ENCODE measurements around the gene ZNF777.
"Not testable (repeated sequence)": the region's sequence is repeated elsewhere in the genome, so short reads cannot be mapped to it uniquely, and the experiment has no call there.

ZNF777 gene
- 18.6 to 33.6 (median 22.6) reads per million in 4 experiments for total RNA-seq

DNA sequence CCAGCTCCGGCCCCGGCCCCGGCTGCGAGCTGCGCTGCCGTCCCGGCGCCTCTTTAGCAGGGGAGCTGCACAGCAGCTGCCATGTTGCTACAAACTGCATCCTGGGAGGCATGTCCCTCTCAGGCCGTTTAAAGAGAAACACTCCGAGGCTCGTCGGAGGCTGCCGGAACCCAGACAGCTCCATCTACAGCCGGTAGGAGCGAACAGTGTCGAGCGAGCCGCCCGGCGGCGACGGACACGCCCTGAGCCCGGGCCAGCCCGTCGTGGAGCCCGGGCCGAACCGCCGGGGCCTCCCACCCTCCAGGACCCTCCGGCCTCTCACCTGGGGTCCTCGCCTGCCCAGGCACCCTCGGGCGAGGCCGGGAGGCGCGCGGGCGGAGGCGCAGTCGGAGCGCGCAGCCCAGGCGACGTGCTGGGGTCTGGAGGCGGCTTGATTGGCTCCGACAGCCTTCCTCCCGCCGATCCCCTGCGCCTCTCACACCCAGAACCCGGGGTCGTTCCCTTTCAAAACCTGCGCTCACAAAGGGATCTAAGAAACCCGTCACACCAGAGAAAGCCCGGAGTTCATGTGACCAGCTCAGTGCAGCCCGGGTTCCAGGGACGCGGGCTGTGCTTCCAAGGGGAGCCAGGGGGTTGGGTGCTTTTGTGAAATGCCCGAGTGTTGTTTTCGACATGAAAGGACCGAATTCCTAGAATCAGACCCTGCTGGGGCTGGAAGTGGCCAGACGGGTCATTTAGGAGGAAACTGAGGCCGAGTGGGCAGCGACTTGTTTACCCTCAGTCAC is at the start of gene ZNF777:
Gene ZNF777 (minus strand): TSS at position 570 of the 785 bp plus-strand sequence. CDS start 5,040 bp downstream, outside the sequence.
- DNase-seq: peak; percentile 58

DNA sequence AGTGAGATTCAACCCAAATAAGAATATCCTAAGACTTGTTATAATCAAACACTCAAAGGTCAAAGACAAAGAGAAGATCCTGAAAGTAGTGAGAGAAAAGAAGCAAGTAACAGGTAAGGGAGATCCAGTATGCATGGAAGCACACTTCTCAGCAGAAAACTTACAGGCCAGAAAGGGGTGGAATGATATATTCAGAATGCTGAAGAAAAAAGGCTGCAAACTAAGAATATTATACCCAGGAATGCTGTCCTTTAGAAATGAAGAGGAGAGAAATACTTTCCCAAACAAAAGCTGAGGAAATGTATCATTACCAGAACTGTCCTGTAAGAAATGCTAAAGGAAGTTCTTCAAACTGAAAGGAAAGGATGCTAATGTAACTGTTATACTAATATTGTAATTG is 49.4 kb upstream of the ZNF777 start:
- no peak for DNase-seq

DNA sequence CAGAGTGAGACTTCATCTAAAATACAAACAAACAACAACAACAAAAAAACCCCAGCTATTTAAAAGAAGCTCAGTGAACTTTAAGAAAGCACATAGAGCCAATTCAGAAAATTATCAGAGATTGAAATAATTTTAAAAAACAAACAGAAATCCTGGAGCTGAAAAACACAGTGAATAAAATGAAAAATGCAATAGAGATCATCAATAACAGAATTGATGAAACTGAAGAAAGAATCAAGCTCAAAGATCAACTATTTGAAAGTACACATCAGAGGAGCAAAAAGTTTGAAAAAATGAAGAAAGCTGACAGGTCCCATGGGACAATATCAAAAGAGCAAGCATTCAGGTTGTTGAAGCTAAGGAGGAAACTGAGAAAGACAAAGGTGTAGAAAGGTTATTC is 48.9 kb upstream of the ZNF777 start:
- DNase-seq: no peak

DNA sequence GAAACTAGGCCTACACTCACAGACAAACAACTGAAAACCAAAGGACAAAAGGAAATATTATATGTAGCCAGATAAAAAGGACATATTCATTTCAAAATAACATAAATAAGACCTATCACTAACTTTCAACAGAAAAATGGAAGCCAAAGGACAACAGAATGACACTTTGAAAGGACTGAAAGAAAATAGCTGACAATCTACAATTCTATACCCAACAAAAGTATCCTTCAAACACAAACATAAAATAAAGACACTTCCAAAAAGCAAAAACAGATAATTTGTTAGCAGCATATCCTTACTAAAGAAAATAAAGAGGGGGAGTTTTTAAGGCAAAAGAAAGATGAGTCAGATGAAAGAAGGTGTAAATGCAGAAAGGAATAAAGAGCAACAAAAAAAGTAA is 44.7 kb upstream of the ZNF777 start:
- no peak for DNase-seq

DNA sequence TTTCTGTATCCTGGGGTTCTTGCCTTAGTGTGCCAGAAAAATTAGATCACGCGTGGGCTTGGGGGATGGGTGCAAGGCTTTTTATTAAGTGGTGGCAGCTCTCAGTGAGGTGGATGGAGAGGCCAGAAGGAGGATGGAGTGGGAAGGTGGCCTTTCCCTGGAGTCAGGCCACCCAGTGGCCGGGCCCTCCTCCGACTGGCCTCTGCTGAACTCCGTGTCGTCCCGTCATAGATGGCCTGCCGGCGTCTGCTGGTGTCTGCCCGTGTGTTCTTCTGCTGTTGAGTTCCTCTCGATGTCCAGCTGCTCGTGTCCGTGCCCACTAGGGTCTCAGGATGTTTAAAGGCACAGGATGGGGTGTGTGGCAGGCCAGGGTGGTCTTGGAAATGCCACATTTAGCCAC is 40.8 kb upstream of the ZNF777 start:
- DNase-seq: no peak

DNA sequence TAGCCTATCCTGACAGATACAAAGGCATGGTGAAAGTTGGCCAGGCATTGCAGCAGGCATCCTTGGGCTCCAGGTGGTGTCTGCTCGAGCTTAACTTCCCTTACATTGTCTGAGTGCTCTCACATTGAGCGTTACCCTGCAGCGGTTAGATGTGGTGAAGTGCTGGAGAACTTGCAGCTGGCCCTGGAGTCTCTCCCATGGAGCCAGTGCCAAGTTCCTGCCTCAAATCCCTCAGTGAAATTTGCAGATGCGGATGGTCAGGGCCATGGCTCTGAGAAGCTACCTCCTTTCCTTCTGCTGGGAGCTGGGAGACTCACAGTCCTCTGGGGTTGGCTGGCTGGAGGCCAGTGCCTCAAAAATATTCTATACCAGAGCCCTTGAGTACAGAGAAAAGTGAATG is 40.0 kb upstream of the ZNF777 start:
- DNase-seq: no peak

DNA sequence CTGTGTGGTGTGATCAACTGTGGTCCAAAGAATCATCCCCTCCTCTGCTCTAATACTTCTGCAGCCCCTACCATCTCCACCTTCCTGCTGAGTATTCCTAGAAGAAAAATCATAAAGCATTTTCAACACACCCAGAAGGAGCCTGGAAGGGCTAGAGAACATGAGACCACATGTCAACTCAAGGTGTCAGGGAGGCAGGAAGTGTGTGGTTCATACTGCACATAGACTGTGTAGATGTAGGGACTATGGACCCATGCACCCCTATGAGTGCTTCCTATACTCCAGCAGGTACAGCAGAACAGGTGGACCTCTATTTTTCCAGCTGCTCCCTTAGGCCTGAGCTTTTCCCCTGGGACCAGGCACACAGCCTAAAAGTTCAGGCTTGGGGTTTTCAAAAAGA is 39.3 kb upstream of the ZNF777 start:
- no peak for DNase-seq

DNA sequence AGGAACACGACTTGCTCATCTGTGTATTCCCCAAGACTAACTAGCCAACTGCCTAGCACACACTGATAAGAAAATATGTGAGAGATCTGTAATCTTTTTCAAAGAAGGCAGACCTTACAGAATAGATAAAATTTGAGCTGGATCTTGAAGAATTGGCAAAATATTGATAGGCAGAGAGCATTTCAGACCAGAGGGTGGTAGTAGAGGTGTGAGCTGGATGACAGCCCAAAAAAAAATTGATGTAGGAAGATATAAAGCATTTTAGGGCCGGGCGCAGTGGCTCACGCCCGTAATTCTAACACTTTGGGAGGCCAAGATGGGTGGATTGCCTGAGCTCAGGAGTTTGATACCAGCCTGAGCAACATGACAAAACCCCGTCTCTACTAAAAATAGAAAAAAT is 37.9 kb upstream of the ZNF777 start:
- no peak for DNase-seq

DNA sequence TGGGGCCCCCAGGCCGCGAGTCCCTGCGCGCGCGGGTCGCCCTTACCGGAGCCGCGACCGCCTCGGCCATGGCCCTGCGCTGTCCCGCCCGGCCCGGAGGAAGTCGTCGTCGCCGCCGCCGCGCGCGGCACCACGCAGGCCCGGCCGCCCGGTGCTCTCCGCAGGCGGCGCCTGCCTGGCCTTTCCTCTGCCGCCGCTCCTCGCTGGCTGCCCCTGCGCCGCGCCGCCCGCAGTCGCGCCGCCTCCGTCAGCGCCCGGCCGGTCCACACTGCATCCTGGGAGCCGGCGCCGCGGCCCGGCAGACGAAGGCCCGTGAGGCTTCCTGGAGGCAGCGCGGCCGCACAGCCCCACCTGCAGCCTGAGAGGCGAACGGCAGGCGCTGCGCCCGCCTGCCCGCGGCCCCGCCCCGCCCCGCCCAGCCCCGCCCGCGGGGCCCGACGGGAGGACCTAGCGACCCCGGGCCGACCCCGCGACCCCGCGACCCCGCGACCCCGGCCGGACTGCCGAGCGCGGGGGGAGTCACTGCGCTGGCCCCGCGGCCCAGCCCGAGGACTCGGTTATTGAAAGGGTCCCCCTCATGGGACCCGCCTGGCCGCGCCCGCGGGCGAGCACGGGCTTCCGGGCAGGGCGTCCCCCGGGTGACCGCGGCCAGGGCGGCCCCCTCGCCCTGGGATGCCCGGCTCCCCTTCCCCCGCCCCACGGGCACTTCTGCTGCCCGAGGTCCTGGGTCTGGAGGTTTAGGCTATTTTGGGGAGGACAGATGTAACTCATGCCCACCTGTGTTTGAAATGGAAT is 36.8 kb upstream of the ZNF777 start, which contains the start of gene ZNF746:
Gene ZNF746 (minus strand): TSS at position 343 of the 795 bp plus-strand sequence. CDS start 273 bp downstream, at position 70.
- peak; percentile 58 for DNase-seq

DNA sequence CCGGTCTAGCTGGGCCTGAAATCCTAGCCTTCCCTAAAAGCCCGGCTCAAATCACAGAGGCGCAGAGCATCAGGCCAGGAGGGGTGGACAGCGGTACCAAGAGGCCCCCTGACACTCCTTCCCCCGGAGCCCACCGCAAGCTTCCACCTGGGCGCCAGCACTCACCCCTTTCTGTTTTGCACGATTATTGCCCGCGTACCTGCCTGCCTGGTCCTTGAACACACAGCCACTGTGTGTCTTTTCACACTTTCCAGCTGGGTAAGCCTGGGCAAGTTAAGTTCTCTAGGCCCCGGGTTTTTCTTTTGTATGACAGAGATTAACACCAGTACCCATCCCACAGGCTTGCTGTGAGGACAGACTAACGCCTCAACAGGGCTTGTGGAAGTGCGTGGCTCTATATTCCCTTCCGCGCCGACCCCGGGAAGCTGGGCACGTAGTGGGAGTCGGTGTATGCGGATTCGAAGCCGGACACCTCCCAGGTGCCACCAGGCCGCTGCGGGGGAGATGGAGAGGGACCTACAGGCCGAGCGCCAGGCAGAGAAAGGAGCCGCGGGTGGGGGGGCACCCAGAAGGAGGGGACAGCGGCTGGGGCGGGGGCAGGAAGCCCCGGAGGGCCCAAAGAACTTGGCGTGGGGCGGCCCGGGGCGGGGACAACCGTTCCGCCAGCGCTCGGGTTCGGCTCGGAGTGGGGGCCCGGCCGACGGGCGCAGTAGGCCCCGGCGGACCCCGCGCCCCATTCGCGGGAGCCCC is 36.0 kb upstream of the ZNF777 start:
- peak; percentile 41 for DNase-seq

DNA sequence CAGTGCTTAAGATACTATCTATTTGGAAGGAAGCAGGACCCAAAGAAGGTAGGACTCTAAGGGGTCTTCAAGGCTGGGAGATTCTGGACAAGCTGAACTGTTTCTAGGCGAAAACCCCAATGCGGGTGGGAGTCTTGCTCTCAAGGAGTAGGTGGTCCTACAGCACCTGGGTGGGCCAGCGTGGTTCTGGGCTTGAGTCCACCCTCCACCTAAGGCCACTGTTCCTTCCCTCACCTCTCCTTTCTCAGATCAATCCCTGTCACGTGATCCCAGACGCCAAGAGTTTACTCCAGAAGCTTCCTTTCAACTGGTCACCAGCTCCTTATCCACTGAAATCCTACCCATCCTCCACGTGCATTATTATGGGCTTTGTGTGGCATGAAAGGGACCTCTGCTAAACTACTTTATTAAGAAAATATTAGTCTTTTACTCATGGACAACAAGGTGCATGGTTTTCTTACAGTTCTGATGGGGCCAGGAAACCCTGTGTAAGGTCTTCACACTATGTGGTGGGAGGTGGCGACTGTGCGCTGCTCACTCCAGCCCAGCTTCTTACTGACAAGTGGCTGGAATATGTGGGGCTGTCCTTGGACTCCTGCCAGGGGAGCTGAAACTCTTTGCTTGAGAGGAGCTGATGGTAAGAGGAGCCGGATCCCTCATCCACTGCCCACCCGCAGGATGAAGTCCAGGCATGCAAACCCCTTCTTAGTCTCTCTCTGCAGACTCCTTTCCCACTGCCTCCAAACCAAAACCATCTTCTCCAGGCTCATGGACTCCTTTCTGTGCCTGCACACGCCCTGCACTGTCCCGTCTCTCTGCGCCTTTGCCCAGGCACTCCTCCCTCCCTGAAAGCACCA is 35.2 kb upstream of the ZNF777 start:
- DNase-seq: no peak

DNA sequence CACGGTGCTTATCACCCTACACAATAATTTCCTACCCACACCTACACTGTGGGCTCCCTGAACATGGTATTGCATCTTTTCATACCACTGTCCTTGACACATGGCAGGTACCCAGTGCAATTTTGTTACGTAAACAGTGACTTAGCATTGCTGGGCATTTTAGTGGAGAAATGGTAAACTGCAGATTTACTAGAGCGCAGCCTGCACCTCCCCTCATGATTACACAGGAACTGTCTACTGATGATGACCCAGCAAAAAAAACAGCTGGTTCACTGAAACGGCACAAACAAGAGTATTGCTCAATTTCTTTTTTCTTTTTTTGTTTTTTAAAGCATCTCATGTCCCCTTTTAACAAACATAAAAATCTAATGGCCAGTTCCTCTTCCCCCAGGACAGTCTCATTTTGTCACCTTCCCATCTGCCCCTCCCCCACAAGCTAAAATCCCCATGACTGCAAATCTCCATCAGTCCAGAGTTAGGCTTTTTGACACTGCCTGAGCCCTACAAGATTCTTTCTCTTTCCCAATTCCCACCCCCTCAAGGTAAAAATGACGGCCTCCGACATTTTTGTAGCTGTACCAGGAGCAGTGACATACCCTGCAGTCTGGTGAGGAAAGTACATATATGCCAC is 34.0 kb upstream of the ZNF777 start:
- no peak for DNase-seq

DNA sequence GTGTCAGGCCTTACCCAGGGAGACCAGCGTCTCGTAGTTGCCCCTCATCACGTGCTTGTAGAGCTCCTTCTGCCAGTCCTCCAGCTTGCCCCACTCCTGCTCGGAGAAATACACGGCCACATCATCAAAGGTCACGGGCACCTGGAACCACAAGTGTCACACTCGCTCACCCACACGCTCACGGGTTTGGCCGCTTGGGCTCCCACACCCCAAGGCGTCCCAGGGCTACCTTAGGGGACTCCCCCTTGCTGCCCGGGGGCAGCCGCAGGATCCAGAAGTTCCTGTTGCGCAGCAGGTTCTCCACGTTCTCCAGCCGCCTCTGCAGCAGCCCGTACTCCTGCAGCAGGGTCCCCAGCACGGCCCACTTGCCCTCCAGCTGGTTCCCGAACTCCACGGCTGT is 33.1 kb upstream of the ZNF777 start:
- not testable (repeated sequence) for DNase-seq

DNA sequence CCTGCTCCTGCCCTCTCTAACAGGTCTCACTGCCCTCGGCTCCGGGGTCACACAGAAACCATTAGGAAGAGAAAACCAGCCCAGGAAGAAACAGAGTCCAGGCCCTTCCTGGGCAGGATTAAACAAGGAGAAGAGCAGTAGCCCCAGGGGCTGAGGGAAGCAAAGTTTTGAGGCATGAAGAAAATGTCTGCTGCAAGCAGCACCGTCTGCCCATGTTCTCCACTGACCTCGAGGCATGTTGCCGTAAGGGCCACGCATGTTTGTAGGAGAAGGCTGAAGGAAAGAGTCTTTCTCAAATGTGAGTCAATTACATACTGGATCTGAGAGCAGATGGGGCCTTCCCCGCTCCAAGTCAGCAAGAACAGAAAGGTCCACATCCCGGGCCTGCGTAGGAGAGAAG is 32.5 kb upstream of the ZNF777 start:
- DNase-seq: no peak

DNA sequence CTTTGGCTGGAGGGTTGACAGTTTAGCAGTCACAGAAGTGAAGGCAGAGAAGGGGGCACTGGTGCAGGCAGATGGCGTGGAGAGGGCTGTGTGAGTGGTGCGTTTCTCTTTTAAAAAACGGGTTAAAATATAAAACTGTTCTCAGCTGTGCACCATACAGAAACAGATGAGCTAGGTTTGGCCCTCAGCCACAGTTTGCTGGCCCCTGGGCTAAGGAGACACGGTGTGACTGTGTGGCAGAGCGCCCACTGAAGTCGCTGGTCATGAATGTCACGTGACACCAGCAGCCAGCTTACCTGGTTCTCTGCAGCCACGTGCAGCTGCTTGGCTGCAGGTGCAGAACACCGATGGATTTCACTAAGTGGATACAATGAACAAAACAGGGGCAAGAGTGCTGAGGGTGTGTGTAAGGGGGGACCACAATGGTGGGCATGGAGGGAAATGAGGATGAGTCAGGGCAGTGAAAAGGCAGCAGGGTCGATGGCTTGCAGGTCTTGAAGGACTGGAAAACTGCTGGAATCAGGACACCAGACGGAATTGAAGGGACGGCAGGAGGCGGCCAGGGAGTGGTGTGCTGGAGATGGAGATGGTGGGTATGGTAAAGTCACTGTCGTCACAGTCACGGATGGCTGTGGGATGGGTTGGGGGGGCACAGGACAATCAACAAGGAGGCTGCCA is 29.4 kb upstream of the ZNF777 start:
- no peak for DNase-seq

DNA sequence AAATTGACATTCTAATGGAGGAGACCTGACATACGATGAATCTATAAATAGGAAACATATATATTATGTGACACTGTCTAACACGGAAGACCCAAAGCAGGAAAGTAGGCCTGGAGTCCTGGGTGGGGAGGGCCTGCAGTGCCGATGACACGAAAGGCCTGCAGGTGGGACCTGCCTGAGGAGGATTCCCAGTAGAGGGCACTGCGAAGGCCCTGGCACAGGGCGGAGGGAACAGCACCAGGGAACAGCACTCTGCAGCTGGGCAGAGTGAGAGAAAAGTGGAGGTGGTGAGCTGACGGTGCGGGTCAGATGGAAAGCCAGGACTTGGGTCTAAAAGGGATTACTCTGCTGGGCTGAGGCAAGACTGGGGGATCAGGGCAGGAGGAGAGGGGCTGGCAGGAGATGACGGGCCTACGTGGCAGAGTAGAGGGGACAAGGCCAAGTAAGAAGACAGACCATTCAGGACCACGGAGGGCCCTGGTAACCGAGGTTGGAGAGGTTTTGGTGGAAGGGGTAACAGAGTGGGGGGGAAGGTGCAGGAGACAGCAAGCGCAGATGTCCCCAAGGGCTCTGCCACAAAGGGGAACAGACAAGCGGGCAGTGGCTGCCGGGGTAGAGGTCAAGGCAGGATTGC is 28.6 kb upstream of the ZNF777 start:
- DNase-seq: no peak

DNA sequence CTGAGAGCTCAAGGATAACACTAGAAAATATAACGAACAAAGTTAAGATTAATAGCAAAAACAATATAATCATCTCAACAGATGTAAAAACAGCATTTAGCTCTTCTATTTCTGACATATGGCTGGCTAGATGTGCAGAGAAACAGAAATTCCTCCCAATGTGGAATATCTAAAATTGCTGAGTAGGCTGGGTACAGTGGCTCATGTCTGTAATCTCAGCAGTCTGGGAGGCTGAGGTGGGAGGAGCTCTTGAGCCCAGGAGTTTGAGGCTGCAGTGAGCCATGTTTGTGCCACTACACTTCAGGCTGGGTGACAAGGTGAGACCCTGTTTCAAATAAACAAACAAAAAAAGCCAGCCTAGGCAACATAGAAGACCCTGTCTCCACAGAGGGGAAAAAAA is 18.7 kb upstream of the ZNF777 start:
- DNase-seq: no peak

DNA sequence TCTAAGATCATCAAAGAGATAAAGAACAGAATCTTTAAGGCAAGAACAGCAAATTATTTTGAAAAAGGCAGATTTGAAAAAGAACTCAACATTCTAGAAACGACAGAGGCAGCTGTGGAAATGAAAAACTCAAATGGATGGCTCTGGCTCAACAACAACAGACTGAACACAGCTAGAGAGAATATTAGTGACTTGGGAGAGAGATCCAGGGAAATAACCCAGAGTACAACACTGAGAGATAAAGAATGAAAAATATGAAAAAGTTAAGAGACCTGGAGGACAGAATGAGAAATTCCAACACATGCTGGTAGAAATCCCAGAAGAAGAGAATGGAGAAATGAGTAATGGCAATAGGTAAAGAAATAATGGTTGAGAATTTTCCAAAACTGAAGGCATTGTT is 17.9 kb upstream of the ZNF777 start:
- no peak for DNase-seq

DNA sequence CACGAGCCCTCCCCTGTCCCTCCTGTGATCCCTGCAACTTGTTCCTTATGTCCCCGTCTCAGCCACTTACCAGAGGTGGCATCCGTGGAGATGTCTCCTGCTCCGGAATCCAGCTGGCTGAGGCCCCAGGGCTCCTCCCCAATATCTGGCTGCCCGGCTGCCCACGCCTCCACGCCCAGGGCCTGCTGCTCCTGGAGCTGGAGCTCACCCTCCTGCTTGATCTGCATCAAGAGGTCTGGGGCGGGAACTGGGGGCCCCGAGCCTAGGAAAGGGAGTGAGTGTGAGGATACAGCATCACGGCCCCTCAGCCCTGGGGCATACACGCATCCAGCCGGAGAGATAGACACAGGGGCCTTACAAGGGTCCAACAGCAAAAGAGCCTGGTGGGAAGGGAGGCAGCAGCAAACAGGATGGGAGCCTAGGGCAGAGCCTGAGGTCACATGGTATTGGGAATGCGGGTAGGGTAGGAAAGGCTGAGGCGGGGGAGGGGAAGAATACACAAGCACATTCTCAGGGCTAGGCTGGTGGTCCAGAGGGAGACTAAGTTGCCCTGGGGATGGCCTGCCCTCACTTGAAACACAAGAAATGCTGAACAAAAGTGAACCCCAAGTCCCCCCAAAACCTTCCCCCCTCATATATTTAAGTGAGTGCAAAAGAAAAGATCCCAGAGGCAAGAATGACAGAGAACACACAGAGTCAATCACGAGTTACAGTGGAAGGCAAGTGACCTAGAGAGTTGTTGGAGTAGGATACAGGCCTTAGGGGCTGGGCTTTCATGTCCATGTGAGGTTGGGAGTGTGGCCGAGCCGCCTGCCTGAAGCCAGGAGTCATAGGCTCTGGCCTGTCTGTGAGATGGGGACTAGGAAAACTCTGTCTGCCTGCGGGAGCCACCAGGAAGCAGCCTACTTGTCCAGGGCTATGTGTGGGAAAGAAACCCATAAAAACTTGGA is 16.9 kb upstream of the ZNF777 start:
- DNase-seq: no peak
